GM04504 (cell line): Measurements from ENCODE around the gene DIP2A.

Experiments used
- DNase-seq: peaks from one replicate; pipeline ENCODE4 v3.0.0-alpha.2; 2012; ENCODE audit warnings: low read depth

The DIP2A gene

DNA sequence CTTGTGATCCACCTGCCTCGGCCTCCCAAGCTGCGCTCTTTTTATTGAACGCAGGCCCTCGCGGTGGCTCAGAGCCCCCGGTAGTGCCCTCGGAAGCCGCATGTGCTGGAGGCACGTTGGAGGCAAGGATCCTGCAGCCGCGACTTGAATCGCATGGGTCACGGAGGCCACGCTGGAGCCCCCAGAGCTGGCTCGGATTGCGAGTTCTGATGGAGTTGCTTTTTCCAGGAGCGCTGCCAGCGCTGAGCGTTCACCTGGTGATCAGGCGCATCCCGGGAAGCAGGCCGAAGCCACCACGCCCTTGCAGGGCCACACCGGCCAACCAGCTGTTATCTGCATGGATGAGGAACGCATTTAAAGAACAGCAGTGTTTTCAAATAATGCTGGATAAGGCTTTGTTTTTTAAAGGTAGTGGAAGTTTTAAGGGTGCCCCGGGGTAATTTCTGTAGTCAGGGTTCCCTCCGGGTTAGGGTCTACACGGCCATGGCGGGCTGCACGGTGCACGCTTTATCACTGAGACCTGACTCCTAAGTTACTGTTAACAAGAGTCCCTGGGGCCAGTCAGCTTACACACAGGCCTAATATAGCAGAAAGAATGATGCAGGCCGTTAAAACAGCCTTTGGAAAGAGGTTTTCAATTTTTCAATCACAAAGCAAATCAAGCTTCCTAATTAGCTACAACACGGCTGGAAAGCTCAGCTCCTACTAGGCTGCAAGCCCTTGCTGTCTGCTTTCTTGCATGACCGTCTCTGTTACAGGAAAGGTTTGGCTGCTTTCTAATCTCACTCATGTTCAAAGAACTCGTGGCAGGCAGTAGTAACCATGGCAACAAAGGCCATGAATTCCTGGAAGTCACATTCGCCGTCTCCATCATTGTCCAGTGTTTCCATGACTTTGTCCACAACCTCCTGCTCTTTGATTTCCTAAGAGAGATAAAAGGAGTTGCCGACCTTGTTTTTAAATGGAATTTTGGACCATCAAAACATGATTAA is 140.2 kb downstream of the DIP2A start:
- peak; percentile 77 for DNase-seq

- no peak for DNase-seq
Observed at GRCh38 chr21:46600305-46600704, 141.6 kb downstream of the DIP2A start.

- DNase-seq, result no peak
Observed at GRCh38 chr21:46600978-46601377, 142.3 kb downstream of the DIP2A start.

- no peak for DNase-seq
Observed at GRCh38 chr21:46603228-46603627, 144.5 kb downstream of the DIP2A start.

- no peak for DNase-seq
Observed at GRCh38 chr21:46604329-46604974, 145.8 kb downstream of the DIP2A start.

- DNase-seq, result no peak
Observed at GRCh38 chr21:46604975-46605766, 146.5 kb downstream of the DIP2A start, which contains the start of gene S100B. S100B (minus strand) TSS chr21:46605082; CDS start chr21:46602415, 2,667 bp downstream.

- no peak for DNase-seq
Observed at GRCh38 chr21:46605767-46606426, 147.2 kb downstream of the DIP2A start.

- DNase-seq, result no peak
Observed at GRCh38 chr21:46606427-46606813, 147.7 kb downstream of the DIP2A start.

DNA sequence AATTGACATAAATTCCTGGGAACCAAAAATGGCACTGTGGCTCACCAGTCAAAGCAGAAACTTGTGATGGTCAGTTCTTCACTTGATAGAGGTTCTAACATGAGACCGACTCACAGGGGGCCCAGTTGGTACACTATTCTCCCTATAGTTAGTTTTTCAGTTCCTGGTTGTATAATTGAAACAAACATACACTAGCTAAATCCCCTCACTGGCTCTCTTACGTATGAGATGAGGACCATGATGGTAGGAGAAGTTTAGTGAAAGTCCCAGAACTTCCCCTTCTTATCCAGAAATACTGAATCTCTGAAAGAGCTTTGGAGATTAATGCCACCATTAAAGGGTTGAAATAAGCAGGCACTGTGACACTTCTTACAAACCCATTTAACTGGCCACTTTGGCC is 148.9 kb downstream of the DIP2A start:
- DNase-seq, result no peak

DNA sequence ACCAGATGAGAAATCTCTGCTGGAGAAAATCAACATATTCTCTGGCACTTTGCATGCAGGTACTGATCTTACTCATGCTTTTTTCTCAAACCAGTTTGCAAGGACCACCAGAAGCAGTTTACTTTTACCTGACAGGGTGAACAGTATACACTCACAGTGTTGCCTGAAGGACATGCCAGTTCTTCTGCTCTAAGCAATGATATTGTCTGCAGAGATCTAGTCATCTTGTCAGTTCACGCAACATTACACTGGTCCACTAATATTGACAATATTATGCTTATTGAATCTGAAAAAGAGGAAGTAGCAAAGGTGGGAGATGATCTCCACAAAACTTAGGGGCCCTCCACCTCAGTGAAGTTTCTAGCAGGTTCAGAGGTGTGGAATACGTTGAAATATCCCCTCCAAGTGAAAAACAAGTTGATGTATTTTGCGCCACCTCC is 150.0 kb downstream of the DIP2A start:
- no peak for DNase-seq

- DNase-seq, result no peak
Observed at GRCh38 chr21:46610018-46610701, 151.5 kb downstream of the DIP2A start.

DNA sequence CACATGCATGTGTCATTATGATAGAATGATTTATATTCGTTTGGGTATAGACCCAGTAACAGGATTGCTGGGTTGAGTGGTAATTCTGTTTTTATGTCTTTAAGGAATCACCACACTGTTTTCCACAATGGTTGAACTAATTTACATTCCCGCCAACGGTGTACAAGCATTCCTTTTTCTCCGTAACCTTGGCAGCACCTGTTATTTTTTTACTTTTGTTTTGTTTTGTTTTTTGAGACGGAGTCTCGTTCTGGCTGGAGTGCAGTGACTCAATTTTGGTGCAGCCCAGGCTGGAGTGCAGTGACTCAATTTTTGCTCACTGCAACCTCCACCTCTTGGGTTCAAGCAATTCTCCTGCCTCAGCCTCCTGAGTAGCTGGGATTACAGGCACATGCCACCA is 154.7 kb downstream of the DIP2A start:
- DNase-seq, result no peak

- no peak for DNase-seq
Observed at GRCh38 chr21:46616050-46616449, 157.4 kb downstream of the DIP2A start.

DNA sequence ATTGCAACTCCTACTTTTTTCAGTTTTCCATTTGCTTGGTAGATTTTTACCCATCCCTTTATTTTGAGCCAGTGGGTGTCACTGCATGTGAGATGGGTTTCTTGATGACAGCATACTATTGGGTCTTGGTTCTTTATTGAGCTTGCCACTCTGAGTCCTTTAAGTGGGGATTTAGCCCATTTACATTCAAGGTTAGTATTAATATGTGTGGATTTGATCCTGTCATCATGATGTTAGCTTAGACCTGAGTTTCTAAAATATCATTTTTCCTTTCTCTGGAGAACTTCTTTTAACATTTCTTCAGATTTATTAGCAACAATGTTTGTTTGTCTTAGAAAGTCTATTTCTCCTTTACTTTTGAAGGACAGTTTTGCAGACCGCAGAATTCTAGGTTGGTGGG is 158.0 kb downstream of the DIP2A start:
- no peak for DNase-seq

GRCh38 chr21:46617267-46618051 is 158.8 kb downstream of the DIP2A start:
- DNase-seq, result no peak

DNA sequence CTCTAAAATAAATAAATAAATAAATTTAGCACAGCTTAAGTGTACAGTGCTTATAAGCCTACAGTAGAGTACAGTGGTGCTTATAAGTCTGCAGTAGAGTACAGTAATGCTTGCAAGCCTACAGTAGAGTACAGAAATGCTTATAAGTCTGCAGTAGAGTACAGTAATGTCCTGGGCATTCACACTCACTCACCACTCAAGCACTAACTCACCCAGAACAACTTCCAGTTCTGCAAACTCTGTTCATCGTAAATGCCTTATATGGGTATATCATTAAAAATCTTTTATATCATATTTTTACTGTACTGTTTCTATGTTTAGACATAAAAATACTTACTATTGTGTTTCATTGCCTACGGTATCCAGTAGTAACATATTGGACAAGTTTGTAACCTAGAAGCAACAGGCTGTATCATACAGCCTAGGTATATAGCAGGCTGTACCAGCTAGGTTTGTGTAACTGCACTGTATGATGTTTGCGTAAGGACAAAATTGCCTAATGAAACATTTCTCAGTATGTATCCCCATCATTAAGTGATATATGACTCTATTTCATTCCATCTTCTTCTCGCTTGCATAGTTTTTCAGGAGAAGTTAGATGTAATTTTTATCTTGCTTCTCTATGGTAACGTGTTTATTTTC is 160.2 kb downstream of the DIP2A start:
- DNase-seq, result no peak
